Keratinocyte (primary cell): ENCODE results near the gene TADA3. TPM values are rescaled to one million over a fixed set of nuclear protein-coding genes. Genes with fewer than 3 reads are reported as not detected.

Source experiments
- DNase-seq: peaks from one replicate; pipeline ENCODE4 v3.0.0-alpha.2; 2011; ENCODE audit warnings: low read depth, missing footprints, low spot score
- FAIRE-seq: peaks from 2 replicates; lab custom pipeline; 2011; peaks lifted over from hg19 to GRCh38; lab: Jason Lieb, UNC
- H2AFZ ChIP-seq: 2 replicates; pipeline ENCODE4 v1.6.0; 2012; ENCODE audit warnings: low read length, control low read depth, inconsistent platforms; ENCODE audit not compliant: control insufficient read depth
- H3K27ac ChIP-seq: 2 replicates; pipeline ENCODE4 v1.5.1; 2011; ENCODE audit warnings: low read length; ENCODE audit not compliant: control insufficient read depth, insufficient read depth
- H3K27me3 ChIP-seq: 3 replicates; pipeline ENCODE4 v1.6.0; 2011; ENCODE audit warnings: low read length; ENCODE audit not compliant: control insufficient read depth, insufficient read depth; ENCODE audit errors: extremely low read depth
- H3K36me3 ChIP-seq, 2 experiments: 2 replicates in 1 of 2; 3 replicates in 1 of 2; pipeline ENCODE4 v1.5.1; 2011; ENCODE audit warnings: low read length in 2 of 2, mild to moderate bottlenecking in 1 of 2; ENCODE audit not compliant: control insufficient read depth in 2 of 2, insufficient read depth in 2 of 2; ENCODE audit errors: extremely low read depth in 1 of 2
- H3K4me1 ChIP-seq: 3 replicates; pipeline ENCODE4 v1.5.1; 2011; ENCODE audit warnings: low read length; ENCODE audit not compliant: control insufficient read depth, insufficient read depth; ENCODE audit errors: extremely low read depth
- H3K4me2 ChIP-seq: 3 replicates; pipeline ENCODE4 v1.6.0; 2011; ENCODE audit warnings: low read depth, low read length; ENCODE audit not compliant: control insufficient read depth, insufficient read depth; ENCODE audit errors: extremely low read depth
- H3K4me3 ChIP-seq, 3 experiments: fragments of 200-600 bp in 1 of 3; sonication (generic) in 1 of 3; 2 replicates in 2 of 3; 3 replicates in 1 of 3; pipeline ENCODE4 v1.5.1; 2011 to 2016; ENCODE audit warnings: low read length in 3 of 3, mild to moderate bottlenecking in 3 of 3, control low read depth in 2 of 3, inconsistent platforms in 1 of 3, low read depth in 1 of 3, mixed read lengths in 1 of 3, mixed run types in 1 of 3, moderate library complexity in 1 of 3; ENCODE audit not compliant: control insufficient read depth in 2 of 3, insufficient read depth in 2 of 3; ENCODE audit errors: extremely low read depth in 1 of 3
- H3K79me2 ChIP-seq: 2 replicates; pipeline ENCODE4 v1.6.0; 2012; ENCODE audit warnings: low read length; ENCODE audit not compliant: control insufficient read depth, insufficient read depth
- H3K9ac ChIP-seq: 3 replicates; pipeline ENCODE4 v1.6.0; 2011; ENCODE audit warnings: low read length; ENCODE audit not compliant: control insufficient read depth, insufficient read depth; ENCODE audit errors: extremely low read depth
- H3K9me1 ChIP-seq: 3 replicates; pipeline ENCODE4 v1.6.0; 2011; ENCODE audit warnings: low read length; ENCODE audit not compliant: control insufficient read depth, insufficient read depth; ENCODE audit errors: extremely low read depth
- H3K9me3 ChIP-seq: 2 replicates; pipeline ENCODE4 v1.5.1; 2012; ENCODE audit warnings: low read depth, low read length; ENCODE audit not compliant: control insufficient read depth
- H4K20me1 ChIP-seq: 3 replicates; pipeline ENCODE4 v1.6.0; 2011; ENCODE audit warnings: low read length; ENCODE audit not compliant: control insufficient read depth, insufficient read depth; ENCODE audit errors: extremely low read depth
- EZH2 ChIP-seq: IDR thresholded peaks from one replicate; pipeline ENCODE4 v1.6.1; 2012; ENCODE audit warnings: inconsistent platforms, mild to moderate bottlenecking, low read length, moderate library complexity
- dilution Hi-C: fragments of 300-500 bp; cut with MboI; formaldehyde crosslinking; loops from one replicate; pipeline ENCODE4 v1.7.0; 2020; ENCODE audit warnings: low sequenced_read_pairs; ENCODE audit not compliant: extremely low pct_ligation_motif_present
- polyA plus RNA-seq, 5 experiments: library from polyadenylated mRNA; depleted of rRNA in 3 of 5; stranded (reverse) in 3 of 5; stranded (forward) in 1 of 5; unstranded in 1 of 5; fragments of >200 nt; gene quantifications; 1 replicate in 1 of 5; 2 replicates in 3 of 5; 3 replicates in 1 of 5; pipeline versions ENCODE4 v1.2.1 to v1.2.3, GENCODE V29; 2011 to 2012; ENCODE audit warnings: missing spikeins in 2 of 5, low read depth in 1 of 5, low replicate concordance in 1 of 5
- TF ChIP-seq, protein P1 (sequence below), 3 experiments: IDR thresholded peaks in 1 of 3; conservative IDR thresholded peaks in 1 of 3; optimal IDR thresholded peaks in 1 of 3; 2 replicates in 2 of 3; 3 replicates in 1 of 3; pipeline versions ENCODE3 to v1.5.1; 2011; ENCODE audit warnings: low read length in 3 of 3, mild to moderate bottlenecking in 3 of 3, moderate library complexity in 2 of 3, control low read depth in 1 of 3, inconsistent platforms in 1 of 3; ENCODE audit not compliant: insufficient read depth in 2 of 3; ENCODE audit errors: extremely low read depth in 1 of 3

TADA3 gene
- polyA plus RNA-seq, 1 donor (not counting 4 experiments of a cell fraction or from before 2014, with no cell fraction given) = 29.6 TPM

- H3K9me1 ChIP-seq = no peaks in the 10 kb centered on the region
- H3K36me3 ChIP-seq = peaks cover 20 to 34% of the 10 kb centered on the region in 2 experiments
- dilution Hi-C loops = no loop called here
These were observed 14.7 kb upstream of the TADA3 start for GRCh38 chr3:9806688-9807589.

GRCh38 chr3:9806137-9806536, 13.9 kb upstream of the TADA3 start:
- H3K4me3 ChIP-seq = no peak overlapping the region

More at GRCh38 chr3:9806688-9807589, 14.7 kb upstream of the TADA3 start:
- H3K4me1 ChIP-seq = peaks cover 7% of the 10 kb centered on the region
- no peak overlapping the region for H3K9ac ChIP-seq
- no peak overlapping the region for H2AFZ ChIP-seq
- H3K9me3 ChIP-seq = no peaks in the 10 kb centered on the region
- no peak for FAIRE-seq
- no peaks in the 10 kb centered on the region for H4K20me1 ChIP-seq
- H3K4me2 ChIP-seq = no peak overlapping the region
- no peak overlapping the region for H3K27ac ChIP-seq
- H3K4me3 ChIP-seq = no peak overlapping the region
- no peaks in the 10 kb centered on the region for H3K27me3 ChIP-seq
- DNase-seq = no peak
- no peak for TF ChIP-seq EZH2
- TF ChIP-seq, protein P1, sequence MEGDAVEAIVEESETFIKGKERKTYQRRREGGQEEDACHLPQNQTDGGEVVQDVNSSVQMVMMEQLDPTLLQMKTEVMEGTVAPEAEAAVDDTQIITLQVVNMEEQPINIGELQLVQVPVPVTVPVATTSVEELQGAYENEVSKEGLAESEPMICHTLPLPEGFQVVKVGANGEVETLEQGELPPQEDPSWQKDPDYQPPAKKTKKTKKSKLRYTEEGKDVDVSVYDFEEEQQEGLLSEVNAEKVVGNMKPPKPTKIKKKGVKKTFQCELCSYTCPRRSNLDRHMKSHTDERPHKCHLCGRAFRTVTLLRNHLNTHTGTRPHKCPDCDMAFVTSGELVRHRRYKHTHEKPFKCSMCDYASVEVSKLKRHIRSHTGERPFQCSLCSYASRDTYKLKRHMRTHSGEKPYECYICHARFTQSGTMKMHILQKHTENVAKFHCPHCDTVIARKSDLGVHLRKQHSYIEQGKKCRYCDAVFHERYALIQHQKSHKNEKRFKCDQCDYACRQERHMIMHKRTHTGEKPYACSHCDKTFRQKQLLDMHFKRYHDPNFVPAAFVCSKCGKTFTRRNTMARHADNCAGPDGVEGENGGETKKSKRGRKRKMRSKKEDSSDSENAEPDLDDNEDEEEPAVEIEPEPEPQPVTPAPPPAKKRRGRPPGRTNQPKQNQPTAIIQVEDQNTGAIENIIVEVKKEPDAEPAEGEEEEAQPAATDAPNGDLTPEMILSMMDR (optimal IDR thresholded peaks at IDR 0.05 in 1 of 3, IDR thresholded peaks at IDR 0.05 in 1 of 3, conservative IDR thresholded peaks at IDR 0.05 in 1 of 3; ENCODE audit: extremely low read depth in 1 of 3, insufficient read depth in 2 of 3, low read length in 3 of 3) = no peak
- H3K79me2 ChIP-seq = no peaks in the 10 kb centered on the region

More at GRCh38 chr3:9806137-9806536, 13.9 kb upstream of the TADA3 start:
- H3K4me1 ChIP-seq = peaks cover 7% of the 10 kb centered on the region
- H3K4me2 ChIP-seq = no peak overlapping the region
- dilution Hi-C loops = no loop called here
- H3K9ac ChIP-seq = no peak overlapping the region
- H3K9me3 ChIP-seq = no peaks in the 10 kb centered on the region
- H3K36me3 ChIP-seq = peaks cover 27 to 40% of the 10 kb centered on the region in 2 experiments
- DNase-seq = no peak
- H4K20me1 ChIP-seq = no peaks in the 10 kb centered on the region
- H3K9me1 ChIP-seq = no peaks in the 10 kb centered on the region
- H3K79me2 ChIP-seq = no peaks in the 10 kb centered on the region
- no peaks in the 10 kb centered on the region for H3K27me3 ChIP-seq
- H2AFZ ChIP-seq = no peak overlapping the region
- TF ChIP-seq EZH2 = no peak
- TF ChIP-seq, protein P1 (optimal IDR thresholded peaks at IDR 0.05 in 1 of 3, IDR thresholded peaks at IDR 0.05 in 1 of 3, conservative IDR thresholded peaks at IDR 0.05 in 1 of 3; ENCODE audit: extremely low read depth in 1 of 3, insufficient read depth in 2 of 3, low read length in 3 of 3) = no peak
- no peak for FAIRE-seq
- H3K27ac ChIP-seq = no peak overlapping the region
